Measurements from ENCODE around the gene PEX1.
"Not testable (repeated sequence)": the region's sequence is repeated elsewhere in the genome, so short reads cannot be mapped to it uniquely, and the experiment has no call there.

PEX1 gene

DNA sequence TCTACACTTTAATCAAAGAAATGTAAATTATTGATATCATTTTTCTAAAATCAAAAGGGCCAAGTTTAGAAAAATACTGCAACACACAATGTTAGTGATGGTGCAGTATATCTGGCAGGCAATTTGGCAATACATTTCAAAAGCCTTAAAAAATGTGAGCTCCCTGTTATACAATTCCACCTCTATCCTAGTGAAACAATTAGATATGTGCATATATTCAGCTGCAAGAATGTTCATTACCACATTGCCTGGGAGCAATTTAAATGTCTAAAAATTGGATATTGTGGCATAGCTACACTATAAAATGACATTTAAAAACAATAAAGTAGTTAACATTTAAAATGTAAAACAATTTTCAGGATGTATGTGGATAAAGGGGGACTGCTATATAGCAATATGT is 40.5 kb downstream of the PEX1 start:
- TF ChIP-seq, protein P1, sequence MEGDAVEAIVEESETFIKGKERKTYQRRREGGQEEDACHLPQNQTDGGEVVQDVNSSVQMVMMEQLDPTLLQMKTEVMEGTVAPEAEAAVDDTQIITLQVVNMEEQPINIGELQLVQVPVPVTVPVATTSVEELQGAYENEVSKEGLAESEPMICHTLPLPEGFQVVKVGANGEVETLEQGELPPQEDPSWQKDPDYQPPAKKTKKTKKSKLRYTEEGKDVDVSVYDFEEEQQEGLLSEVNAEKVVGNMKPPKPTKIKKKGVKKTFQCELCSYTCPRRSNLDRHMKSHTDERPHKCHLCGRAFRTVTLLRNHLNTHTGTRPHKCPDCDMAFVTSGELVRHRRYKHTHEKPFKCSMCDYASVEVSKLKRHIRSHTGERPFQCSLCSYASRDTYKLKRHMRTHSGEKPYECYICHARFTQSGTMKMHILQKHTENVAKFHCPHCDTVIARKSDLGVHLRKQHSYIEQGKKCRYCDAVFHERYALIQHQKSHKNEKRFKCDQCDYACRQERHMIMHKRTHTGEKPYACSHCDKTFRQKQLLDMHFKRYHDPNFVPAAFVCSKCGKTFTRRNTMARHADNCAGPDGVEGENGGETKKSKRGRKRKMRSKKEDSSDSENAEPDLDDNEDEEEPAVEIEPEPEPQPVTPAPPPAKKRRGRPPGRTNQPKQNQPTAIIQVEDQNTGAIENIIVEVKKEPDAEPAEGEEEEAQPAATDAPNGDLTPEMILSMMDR (conservative IDR thresholded peaks at IDR 0.05; ENCODE audit: control insufficient read depth, insufficient read depth, low read depth, low read length): no peak
- no peak for DNase-seq (ENCODE audit: low read depth)
- H3K4me3 ChIP-seq (ENCODE audit: control insufficient read depth, low read depth, low read length): no peak overlapping the region

DNA sequence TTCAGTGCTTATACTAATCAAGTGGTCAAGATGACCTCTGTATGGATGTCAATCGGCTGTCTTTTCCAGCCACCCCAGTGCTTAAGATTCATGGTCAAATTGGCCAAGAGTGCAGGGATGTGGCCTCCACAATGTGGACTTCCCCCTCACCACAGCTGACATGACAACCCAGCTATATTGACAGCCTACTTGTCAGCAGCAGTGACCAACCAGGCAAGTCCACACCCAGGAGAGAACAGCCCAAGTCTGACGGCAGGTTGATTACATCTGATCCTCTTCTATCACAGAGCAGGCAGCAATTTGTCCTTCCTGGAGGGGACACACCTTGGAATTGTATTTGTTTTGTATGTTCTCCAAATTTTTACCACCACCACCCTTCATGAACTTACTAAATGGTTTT is 42.3 kb downstream of the PEX1 start:
- no peak overlapping the region for H3K4me3 ChIP-seq (ENCODE audit: control insufficient read depth, low read depth, low read length)
- TF ChIP-seq, protein P1 (conservative IDR thresholded peaks at IDR 0.05; ENCODE audit: control insufficient read depth, insufficient read depth, low read depth, low read length): no peak
- DNase-seq (ENCODE audit: low read depth): no peak

DNA sequence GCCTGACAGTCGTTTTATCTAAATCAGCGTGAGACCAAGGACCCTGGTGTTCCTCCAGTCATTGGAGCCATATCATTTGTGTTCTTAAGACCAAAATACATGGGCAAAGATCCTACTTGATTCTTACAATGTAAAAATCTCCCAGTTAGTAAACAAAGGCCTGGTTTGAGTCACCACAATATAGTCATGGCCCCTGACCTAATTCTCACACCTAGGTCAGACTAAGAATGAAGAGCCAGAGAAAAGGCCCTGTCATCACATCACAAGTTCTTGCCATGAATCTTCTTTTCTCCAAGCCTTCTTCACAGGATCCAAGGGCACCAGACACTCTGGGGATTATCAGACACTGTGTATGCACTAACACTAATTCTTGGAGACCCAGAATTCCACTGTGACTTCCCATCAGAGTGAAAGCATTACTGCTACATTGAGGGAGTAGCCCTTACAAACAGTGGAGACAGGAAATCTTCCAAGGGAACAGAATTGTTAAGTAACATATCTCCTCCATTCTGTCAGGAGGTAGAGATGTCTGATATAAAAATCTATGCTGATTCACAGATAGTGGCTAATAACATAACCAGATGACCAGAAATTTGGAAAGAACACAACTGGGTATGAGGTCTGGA is 42.9 kb downstream of the PEX1 start:
- TF ChIP-seq, protein P1 (conservative IDR thresholded peaks at IDR 0.05; ENCODE audit: control insufficient read depth, insufficient read depth, low read depth, low read length): no peak
- DNase-seq (ENCODE audit: low read depth): peak; percentile 37
- H3K4me3 ChIP-seq (ENCODE audit: control insufficient read depth, low read depth, low read length): no peak overlapping the region

DNA sequence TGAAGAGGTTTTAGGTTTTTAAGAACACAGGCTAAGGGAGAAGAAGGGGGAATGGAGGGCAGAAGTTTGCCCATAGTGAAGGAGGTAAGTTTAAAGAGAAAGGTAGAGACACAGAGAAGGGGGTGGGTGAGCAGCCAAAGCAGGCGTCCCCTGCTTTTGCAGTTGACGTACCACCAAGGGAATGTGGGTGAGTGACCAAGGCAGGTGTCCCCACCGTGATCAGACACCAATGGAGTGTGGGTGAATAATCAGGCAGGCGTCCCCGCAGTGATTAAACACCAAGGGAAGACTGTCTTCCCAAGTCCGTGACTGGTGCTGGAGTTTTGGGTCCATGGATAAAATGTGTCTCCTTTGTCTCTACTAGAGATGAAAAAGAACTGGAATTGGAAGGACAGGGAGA is 44.1 kb downstream of the PEX1 start:
- DNase-seq (ENCODE audit: low read depth); H3K4me3 ChIP-seq (ENCODE audit: control insufficient read depth, low read depth, low read length): not testable (repeated sequence)

DNA sequence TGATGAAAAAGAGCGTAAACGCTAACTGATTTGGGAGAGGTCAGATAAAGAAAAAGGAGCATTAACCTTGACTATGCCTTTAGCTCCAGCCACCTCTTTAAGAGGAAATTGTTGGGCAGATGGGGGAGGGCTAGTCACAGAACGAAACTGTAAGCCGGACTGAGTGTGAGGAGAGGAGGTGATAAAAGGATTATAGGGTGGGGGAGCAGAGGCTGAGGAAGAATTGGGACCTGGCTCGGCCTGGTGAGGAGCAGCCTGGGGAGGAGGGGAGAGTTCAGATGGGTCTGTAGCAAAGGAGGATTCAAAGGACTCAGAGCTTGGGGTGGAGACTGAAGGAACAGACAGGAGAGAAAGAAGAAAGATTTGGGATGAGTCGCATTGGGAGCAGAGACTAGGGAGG is 44.7 kb downstream of the PEX1 start:
- DNase-seq (ENCODE audit: low read depth); H3K4me3 ChIP-seq (ENCODE audit: control insufficient read depth, low read depth, low read length): not testable (repeated sequence)

DNA sequence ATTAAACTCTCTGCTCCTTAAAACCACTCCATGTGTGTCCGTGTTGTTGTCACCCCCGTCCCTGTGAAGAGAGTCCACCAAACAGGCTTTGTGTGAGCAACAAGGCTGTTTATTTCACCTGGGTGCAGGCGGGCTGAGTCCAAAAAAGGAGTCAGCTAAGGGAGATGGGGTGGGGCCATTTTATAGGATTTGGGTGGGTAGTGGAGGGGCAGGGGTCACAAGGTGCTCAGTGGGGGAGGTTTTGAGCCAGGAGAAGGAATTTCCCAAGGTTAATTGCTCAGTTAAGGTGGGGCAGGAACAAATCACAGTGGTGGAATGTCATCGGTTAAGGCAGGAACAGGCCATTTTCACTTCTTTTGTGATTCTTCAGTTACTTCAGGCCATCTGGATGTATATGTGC is 49.2 kb downstream of the PEX1 start:
- not testable (repeated sequence) for DNase-seq (ENCODE audit: low read depth); H3K4me3 ChIP-seq (ENCODE audit: control insufficient read depth, low read depth, low read length)

DNA sequence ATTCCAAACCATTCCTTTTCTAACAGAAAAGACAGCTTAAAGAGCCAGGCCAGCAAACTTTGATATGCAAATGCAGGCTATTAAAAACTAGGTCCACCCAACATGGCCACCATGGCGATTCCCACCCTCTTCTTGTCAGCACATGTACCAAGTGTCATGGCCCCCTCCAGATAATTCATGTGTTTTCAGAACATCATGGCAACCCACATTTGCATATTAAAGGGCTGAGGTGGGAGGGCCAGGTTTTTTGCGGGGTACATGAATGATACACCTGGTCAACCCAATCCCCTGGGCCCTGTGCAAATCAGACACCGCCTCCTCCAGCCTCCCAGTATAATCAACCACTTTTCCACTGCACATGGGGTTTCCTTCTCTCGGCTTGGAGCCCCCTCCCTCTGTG is 49.6 kb downstream of the PEX1 start:
- TF ChIP-seq, protein P1 (conservative IDR thresholded peaks at IDR 0.05; ENCODE audit: control insufficient read depth, insufficient read depth, low read depth, low read length): no peak
- DNase-seq (ENCODE audit: low read depth): no peak
- H3K4me3 ChIP-seq (ENCODE audit: control insufficient read depth, low read depth, low read length): no peak overlapping the region

DNA sequence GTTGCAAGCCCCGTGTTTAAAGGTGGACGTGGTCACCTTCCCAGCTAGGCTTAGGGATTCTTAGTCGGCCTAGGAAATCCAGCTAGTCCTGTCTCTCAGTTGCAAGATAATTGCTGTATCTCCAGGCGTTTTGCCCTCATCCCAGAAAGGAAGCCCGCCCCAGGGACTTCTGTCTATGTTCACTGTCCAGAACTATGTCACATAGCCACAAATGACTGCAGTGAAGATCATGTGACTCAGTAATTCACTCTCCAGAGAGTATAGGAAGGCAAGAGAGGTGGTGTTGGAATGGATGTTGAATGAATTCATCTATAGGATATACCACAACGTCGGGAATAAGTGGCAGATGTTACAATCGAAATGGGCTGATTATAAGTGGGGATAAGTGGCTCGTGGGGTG is 50.2 kb downstream of the PEX1 start:
- TF ChIP-seq, protein P1 (conservative IDR thresholded peaks at IDR 0.05; ENCODE audit: control insufficient read depth, insufficient read depth, low read depth, low read length): no peak
- no peak for DNase-seq (ENCODE audit: low read depth)
- H3K4me3 ChIP-seq (ENCODE audit: control insufficient read depth, low read depth, low read length): no peak overlapping the region

DNA sequence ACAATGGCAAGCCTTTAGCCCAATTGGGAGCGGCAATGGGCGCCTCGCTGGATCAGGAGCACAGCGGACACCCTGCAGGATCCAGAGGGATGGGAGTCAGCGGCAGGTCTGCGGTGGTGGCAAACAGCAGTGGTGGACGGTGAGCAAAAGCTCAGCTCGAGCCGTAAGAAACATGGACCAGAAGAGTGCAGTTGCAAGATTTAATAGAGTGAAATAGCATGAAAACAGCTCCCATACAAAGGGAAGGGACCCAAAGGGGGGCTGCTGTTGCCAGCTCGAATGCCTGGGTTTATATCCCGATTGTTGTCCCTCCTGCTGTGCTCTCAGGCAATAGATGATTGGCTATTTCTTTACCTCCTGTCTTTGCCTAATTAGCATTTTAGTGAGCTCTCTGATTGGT is 50.6 kb downstream of the PEX1 start, which contains the start of gene ERVW-1:
TSS of gene ERVW-1 (minus strand) at position 266 of the 400 bp plus-strand sequence. CDS start 7,565 bp downstream, outside the sequence.
- not testable (repeated sequence) for H3K4me3 ChIP-seq (ENCODE audit: control insufficient read depth, low read depth, low read length); DNase-seq (ENCODE audit: low read depth)

DNA sequence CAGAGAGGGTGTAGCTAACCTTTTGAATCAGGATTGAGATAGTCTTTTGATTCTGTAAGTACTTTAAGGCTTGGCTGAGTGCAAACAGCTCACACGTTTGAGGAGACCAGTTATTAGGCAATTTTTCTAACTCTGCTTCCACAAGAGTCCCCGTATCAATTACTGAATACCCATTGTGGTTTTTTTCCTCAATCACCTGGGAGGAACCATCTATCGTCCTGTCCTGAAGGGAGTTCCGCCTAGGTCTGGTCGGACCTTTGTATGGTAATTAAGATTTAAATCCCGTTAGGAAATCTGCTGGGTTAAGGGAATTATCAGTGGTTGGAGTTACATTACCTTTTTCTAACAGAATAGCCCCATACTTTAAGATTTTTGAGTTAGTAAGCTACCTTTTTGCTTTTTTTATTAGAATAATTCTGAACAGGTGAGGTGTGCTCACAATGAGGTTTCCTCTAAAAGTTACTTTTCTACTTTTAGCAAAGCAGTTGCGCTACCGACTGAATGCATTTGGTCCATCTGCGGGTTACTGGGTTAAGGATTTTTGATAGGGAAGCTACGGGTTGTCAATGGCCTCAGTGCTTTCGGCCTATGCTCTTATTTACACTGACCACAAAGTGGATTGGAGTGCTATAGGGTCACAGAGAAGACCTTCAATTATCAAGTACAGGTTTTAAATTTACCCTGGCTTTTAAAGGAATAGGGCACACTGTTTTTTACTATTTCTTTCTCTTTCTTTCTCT is 52.3 kb downstream of the PEX1 start:
- not testable (repeated sequence) for DNase-seq (ENCODE audit: low read depth); H3K4me3 ChIP-seq (ENCODE audit: control insufficient read depth, low read depth, low read length)

DNA sequence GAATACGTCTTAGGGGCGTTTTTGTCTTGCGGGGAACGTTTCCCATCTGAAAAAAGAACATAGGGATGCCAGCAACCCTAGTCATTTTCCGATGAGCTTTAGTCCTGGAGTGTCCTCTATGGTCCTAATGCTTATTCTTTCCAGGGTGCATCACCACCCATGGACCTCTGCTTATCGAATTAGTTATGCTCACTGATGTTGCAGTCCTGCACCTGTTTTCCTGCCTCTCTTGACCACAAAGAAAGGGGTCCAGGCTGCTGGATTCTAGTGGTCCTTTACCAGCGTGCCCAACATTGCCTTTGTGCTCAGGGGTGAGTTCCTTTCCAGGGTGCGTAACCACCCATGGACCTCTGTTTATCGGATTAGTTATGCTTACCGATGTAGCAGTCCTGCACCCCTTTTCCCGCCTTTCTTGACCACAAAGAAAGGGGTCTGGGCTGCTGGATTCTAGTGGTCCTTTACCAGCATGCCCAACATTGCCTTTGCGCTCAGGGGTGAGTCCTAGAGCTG is 53.0 kb downstream of the PEX1 start:
- not testable (repeated sequence) for H3K4me3 ChIP-seq (ENCODE audit: control insufficient read depth, low read depth, low read length); DNase-seq (ENCODE audit: low read depth)

DNA sequence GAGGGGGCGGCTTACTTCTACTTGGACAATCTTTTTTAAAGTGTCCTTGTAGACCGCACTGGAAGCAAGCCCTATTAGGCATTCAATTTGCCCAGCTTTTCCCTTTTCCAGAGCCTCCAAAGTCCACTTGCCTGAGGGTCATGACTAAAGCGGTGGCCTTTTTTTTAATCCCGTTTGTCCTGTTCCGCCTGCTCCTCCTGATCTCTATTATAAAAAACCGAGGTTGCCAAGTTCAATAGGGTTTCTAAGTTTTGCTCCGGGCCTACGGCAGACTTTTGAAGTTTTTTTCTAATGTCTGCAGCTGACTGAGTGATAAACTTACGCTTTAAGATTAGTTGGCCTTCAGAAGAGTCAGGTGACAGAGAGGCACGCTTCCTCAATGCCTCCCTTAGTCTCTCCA is 54.3 kb downstream of the PEX1 start:
- DNase-seq (ENCODE audit: low read depth); H3K4me3 ChIP-seq (ENCODE audit: control insufficient read depth, low read depth, low read length): not testable (repeated sequence)
